ENCODE measurements around the gene GCK.

DNA sequence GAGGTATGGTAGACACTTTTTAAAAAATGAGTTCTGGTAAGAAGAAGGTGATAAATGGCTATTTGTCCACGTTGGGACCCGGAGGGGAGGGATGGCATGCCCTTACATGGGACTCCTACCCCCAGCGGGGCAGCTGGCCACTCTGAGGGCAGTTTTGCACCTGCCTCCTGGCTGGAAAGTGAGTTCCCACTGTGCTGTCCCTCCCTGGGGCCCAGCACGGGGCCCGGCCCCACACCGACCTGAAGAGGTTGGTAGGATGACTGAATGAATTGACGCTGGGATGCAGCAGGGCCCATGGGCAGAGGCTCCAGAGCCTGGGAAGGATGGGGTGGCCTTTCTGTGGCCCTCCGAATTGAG lies 85.7 kb downstream of the GCK start:
- TF ChIP-seq POLR2A (IDR thresholded peaks at IDR 0.05): no peak
- TF ChIP-seq, protein P1, sequence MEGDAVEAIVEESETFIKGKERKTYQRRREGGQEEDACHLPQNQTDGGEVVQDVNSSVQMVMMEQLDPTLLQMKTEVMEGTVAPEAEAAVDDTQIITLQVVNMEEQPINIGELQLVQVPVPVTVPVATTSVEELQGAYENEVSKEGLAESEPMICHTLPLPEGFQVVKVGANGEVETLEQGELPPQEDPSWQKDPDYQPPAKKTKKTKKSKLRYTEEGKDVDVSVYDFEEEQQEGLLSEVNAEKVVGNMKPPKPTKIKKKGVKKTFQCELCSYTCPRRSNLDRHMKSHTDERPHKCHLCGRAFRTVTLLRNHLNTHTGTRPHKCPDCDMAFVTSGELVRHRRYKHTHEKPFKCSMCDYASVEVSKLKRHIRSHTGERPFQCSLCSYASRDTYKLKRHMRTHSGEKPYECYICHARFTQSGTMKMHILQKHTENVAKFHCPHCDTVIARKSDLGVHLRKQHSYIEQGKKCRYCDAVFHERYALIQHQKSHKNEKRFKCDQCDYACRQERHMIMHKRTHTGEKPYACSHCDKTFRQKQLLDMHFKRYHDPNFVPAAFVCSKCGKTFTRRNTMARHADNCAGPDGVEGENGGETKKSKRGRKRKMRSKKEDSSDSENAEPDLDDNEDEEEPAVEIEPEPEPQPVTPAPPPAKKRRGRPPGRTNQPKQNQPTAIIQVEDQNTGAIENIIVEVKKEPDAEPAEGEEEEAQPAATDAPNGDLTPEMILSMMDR (IDR thresholded peaks at IDR 0.05): no peak
- no peak for TF ChIP-seq POLR2AphosphoS5 (IDR thresholded peaks at IDR 0.05)
